GM19468 (cell line): ENCODE data around the gene SV2B.
"Not testable (repeated sequence)": the region's sequence is repeated elsewhere in the genome, so short reads cannot be mapped to it uniquely, and the experiment has no call there.

Source experiments
- ATAC-seq: cut with Tn5 transposase; IDR thresholded peaks from one replicate; pipeline ENCODE4 v1.9.1; 2021; ENCODE audit warnings: mild to moderate bottlenecking, moderate library complexity, moderate number of reproducible peaks; ENCODE audit not compliant: unreplicated experiment; ENCODE audit errors: extremely low read depth

Gene SV2B

DNA sequence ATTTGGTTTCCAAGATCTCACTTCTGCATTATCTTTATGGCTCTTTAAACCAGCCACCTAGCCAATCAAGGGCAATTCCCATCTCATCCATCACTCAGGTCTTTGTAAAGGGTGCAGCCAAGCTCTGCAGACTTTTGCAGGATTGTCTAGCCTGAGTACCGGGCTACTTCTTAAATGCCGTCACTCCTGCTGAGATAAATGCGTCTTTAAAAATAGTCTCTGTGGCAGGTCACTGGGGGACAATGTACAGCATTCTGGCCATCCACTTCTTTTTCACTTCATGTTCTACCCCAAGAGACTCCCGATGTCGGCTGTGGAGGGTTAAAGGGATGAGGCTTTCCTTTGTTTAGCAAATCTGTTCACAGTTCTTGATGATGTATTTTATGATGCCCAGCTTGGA is 194.7 kb downstream of the SV2B start:
- no peak for ATAC-seq

DNA sequence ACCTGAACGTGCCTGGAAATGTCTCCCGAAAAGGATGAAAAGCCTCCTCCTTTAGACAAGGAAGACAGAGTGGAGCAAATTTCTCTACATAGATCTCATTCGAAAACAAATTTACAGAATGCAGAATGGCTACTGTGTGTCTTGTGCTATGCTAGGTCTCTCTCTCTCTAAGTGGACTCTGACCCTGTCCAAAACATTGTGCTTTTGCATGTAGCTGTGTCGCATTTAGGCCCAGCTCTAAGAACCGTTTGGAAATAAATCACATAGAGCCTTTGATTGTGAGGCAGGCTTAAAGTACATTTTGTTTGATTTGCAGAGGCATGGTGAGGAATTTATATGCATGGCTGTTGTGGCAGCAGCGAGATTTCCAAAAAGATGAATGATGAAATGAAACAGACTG is 198.0 kb downstream of the SV2B start:
- ATAC-seq, result no peak

DNA sequence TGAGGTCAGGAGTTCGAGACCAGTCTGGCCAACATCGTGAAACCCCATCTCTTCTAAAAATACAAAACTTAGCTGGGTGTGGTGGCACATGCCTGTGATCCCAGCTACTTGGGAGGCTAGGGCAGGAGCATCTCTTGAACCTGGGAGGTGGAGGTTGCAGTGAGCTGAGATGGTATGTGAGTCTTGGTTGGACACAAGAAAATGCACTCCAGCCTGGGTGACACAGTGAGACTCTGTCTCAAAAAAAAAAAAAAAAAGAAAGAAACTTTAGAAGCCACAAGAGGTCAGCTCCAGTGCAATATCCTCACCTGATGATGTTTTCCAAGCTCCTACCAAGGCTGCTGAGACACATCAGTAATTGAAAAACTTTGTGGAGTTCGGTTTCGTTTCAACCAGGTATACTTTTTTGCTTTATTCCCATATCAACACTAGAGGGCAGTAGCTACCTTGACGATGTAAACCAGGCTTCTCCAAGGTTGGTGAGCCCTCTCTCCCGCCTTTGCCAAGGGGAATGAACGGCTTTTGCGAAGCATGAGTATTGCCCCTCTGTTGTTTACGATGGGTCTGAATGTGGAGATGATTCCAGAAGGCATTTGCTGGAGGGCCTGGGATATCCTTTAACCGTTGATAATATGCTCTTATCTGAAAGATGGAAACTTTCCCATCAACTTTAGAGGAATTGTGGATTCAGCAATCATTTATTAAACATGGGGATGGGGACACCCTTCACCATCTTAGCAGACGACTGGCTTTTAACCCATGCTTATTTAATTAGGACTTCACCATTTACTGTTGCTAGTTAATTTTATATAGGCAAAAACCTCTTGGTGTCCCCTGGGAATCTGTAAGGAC is 202.8 kb downstream of the SV2B start:
- no peak for ATAC-seq

DNA sequence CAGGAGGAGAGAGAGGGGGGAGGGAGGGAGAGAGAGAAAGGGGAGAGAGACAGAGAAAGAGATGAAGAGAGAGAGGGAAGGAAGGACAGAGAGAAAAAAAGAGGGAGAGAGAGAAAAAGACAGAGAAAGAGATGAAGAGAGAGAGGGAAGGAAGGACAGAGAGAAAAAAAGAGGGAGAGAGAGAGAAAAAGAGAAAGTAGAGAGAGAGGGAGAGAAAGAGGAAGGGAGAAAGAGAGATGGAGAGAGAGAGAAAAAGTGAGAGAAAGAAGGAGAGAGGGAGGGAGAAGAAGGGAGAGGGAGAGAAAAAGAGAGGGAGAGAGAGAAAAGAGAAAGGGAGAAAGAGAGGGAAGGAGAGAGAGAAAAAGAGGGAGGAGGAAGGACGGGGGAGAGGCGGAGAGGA is 204.2 kb downstream of the SV2B start:
- no peak for ATAC-seq

DNA sequence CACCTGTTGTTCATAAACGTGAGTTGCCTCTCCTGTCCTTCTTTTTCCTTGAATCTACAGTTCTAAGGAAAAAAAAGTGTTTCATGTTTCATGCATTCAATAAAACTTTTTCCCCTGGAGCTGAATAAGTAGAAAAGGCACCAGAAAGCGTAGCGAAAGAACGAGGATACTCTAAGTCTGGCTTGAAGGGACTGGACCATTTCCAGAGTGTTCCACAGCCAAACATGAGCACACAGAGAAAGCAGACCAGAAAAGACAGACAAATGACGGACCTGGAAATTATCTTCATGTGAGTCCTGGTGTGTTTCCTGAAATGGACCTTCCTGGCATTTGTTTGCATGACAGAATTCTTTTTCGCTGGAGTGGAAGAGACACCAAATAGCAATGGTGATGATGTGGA is 204.7 kb downstream of the SV2B start:
- no peak for ATAC-seq

DNA sequence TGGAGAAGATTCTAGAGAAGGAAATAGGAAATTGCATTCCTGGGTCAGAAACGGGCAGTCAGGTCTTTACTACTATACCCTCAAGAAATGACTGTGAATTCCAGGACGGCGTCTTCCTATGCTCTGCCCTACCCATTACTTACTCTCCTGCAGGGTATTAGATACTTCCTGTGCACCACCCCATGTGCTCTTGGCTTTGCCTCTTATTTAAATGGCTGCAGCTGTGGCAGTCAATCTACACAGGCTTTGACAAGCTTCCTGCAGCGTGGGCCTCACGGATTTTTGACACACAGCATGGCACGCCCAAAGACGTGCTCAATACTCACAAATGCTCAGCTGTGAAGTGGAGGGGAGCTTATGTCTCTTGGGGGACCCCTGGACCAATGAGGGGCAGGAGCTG is 206.1 kb downstream of the SV2B start:
- ATAC-seq, result no peak

DNA sequence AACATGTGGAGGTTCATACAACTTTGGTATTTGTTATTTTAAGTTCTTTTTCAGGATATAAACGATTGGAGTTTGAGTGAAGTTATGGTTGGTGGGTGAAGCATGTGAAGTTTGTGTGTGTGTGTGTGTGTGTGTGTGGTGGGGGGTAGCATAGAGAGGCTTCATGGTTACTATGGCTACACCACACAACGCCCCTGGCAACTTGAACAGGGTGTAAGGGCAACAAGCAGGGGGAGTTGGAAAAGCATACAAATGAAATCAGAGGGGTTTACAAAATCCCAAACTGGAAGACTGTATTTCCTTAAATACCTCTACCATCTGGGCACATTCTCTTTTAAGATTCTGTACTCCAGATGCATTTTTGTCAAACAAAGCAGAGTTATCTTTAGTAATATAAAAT is 207.5 kb downstream of the SV2B start:
- ATAC-seq, result no peak

DNA sequence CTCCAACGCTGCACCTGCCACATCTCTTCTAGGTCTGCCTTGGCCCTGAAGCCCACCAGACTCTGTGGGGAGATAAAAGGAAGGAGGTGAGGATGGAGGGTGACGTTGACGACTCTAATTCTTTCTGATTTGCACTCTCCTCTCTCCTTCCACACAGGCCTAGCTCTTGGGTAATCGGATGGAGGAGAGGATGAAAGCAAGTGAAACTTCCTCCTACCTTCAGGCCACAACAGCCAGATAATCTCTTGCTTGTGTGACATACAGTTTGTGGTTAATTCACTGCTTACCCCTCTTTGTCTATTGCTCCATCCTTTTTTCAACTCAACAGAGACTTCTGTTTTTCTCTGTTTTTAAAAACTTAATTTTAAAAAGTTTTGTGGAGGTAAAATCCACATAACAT is 208.1 kb downstream of the SV2B start:
- no peak for ATAC-seq

DNA sequence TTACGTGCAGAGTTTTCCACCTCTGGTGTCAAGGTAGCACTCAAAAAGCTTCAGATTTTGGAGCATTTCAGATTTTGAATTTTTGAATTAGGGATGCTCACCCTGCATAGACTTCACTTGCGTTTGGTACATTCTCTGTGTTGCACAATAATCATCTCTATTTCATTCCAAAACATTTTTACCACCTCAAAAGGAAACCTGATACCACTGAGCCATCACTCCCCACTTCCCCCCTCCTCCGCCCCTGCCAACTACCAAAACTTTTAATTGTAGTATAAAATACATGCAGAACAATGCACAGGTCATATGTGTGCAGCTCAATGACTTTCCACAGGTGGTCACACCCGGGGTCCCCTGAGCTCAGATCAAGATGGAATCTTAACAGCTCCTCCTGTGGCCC is 208.8 kb downstream of the SV2B start:
- ATAC-seq, result no peak

DNA sequence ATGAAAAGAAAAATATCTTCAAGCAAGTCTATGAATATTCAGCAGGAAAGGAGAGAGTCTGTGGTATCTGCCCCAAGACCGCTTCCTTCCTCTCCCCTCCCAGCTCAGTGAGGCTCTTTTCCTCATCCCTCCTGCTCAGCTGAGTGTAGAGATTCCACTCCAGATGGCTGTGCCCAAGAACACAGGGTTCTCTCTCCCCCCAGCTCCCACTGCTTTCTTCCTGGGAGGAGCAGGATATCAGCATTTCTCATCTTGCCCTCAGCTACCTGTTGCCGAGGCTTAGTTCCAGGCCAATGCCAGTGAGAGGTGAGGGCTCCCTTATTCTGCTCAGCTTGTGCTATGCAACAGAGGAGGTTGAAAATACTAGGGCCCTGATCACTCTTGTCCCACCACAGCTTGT is 211.9 kb downstream of the SV2B start:
- ATAC-seq, result no peak

DNA sequence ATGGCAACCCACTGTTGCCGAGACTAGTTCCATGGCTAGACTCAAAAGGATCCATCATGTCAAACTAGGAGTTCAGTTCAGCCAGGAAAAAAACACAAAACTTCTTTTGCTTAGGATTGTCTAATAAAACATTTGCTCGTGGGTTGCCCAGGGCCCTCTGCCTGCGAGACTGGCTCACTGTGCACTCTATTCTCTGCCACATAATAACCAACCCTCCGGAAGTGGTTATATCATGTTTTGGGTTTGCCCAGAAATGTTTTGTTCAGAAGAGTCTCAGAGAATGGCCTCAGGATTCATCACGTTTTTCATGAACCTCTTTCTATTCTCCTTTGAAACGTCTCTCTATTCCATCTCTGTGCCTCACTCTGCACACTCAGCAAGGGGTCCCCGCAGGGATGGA is 216.1 kb downstream of the SV2B start:
- ATAC-seq, result no peak

DNA sequence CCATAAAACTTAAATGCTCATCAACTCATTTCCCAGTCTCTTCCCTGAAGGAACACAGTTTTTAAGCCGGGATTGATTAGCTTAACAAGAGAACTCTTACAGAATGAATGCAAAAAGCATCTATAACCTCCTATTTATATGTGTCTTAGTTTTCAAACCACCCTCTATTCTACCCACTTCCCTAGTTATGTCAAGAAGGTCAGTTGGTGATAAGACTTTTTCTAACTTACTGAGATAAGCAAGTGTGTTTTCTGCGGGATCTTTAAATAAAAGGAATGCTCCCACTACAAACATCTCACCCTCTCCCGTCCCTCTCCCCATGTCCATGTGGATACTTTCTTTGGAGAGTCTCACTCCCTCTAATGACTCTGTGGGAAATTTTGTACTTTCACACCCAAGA is 218.5 kb downstream of the SV2B start:
- no peak for ATAC-seq

DNA sequence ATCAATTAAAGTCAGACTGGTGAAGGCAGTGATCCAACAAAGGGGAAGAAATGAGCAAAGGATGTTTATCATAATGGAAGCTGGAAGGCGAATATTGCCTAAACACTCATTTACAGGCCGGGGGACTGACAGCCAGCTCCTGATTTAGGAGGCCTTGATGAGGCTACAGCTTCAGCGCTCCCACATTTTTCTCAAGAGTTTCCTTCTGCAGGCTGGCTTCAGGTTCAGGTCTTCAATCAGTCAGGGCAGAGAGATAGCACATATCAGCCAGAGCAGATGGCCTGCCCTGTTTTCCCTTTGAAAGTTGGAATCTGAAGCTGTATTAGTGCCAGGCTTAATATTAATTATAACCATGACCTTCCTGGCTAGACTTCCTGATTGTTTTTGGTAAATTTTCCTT is 218.9 kb downstream of the SV2B start:
- no peak for ATAC-seq

DNA sequence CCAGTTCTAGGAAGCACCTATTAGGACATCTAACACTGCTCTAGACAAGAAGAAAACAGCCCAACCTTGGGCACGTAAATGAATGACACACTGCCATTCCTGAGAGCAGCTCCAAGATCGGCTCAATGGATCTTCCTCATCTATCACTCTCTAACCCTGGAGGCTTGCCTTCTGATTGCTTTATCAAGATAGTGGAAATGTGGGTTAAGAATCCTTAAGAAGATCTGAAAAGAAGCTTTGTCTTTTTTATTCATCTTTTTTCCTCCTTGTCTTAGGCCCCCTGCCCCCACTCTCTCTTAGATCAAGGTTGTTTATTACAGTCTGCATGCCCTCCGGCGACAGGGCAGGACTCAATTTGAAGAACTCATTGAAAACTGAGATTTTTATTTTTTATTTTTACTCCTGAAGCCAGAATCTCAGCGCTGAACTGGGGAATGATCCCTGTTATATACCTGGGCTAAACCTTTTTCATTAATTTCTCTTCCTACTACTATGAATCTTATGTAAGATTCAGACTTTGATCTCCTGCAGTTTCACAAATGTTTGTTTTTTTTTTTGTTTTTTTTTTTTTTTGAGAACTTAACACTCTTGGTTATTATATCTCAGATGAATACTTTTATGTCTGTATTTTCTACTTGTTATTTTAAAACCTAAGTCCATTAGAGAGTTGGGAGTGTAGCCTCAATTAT is 219.5 kb downstream of the SV2B start:
- no peak for ATAC-seq

DNA sequence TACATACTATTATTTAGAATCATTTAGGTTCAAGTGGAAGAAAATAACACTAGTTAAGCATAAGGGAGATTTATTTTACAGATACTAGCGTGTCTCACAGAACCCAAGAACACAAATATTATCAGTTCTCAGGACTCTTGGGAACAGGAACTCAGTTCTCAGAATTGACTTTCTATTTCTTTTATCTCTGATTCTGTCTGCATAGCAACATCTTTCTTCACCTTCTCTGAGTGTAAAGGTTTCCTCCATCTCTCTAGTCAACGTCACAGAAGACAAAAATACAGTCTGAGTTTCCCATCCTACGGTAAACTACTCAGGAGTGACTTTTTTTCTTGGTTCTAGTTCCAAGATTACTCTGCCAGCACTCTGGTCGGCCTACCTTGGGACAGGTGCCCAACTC is 220.0 kb downstream of the SV2B start:
- no peak for ATAC-seq

DNA sequence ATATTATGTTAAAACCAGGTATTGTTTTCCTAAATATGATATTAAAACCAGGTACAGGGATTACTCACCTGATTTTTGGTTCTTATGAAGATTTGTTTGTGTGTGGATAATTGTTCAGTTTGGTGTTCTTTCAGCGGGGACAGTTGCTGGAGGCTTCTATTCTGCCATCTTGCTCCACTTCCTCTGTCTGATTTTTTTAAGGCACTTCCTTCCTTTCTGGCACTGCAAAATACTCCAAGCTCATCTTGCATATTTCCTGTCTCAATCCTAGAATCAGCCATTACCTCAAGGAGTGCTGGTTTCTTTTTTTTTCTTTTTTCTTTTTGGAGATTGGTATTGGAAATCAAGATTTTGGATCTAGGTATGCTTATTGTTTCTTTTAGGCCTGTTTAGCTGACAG is 229.9 kb downstream of the SV2B start:
- no peak for ATAC-seq

DNA sequence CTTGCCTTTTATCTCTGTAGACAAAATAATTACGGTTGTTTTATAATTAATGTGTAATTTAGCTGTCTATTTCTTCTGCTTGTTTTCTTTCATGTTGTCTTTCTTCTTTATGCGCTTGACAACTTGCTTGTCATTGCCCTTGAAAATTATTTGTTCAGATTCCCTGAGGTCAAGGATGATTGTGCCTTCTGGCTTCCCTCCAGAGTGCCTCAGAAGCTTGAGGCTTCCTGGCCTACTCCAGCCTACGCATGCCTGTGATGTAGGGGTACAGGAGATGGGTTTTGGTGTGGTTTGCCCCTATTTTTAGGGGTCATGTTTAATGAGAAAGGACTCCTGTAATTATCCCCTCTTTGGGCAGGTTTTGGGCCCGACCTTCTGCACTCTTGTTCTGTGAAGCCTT is 231.5 kb downstream of the SV2B start:
- ATAC-seq, result no peak

DNA sequence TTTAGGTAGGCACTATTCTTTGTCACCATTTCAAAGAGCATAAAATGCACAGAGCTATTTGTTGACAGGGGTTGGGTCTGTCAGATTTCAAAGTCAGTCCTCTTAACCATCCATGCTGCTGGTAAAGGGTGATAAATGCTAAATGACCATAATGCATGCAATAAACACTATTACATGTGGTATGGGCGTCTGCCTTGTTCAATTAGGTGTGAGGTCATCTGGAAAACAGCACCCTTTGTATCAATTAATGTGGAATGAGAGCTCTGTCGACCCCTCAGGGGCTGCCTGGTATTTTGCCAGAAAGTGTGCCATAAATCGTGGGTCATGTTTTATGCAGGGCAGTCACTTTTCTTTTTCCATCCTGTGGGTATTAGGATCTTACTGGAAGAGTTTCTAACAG is 235.6 kb downstream of the SV2B start:
- ATAC-seq, result no peak

DNA sequence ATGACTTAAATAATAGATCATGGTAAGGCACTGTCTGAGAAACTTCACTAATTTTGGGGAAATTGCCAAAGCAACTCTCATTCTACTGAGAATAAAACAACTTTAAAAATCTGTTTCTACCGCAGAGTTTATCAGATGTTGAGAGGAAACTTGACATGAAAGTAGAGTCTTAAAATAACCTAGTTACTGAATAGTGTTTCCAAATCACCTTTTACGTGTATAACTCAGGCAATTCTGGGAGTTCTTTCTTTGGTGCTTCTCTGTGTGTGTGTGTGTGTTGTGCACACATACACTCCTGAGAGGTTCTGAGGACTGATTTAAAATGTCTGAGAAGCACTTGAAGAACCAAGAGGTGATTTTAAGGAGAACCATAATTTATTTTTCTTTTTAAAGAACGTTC is 236.6 kb downstream of the SV2B start:
- ATAC-seq, result no peak

DNA sequence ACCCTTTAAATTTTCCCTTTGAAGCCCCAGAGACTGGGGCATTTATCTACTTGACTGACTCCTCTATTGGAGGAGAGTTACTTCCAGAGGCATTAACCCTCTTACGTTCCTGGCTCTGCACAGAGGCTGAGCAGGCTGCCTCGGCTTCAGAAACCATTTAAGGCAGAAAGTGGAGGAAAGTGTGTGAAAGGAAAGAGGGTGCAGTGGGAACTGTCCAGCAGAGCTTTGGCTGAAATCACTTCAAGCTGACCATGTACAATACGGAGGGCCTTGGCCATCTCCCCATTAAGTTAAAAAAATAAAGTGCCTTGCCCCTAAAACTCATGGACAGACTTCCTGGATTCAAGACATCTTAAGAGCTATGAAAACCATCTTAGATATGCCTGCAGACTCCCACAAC is 238.7 kb downstream of the SV2B start:
- ATAC-seq, result no peak

DNA sequence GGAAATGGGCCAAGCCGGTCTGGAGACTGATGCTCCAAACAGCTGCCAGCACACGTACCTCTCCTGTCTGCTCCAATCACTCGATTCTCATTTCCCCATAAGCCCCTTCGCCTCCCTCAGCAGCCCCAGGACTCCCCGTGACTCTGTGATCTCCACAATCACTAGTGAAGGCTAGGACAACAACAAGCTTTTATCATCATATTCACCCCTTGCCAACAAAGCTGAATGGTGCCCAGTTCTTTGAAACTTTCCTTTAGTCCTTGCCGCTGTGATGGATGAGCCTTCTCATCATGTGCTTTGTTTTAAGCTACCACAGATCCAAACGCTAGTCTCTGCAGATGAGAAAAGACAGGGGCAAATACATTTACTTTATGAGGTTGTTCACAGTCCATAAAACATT is 242.0 kb downstream of the SV2B start:
- ATAC-seq, result no peak

DNA sequence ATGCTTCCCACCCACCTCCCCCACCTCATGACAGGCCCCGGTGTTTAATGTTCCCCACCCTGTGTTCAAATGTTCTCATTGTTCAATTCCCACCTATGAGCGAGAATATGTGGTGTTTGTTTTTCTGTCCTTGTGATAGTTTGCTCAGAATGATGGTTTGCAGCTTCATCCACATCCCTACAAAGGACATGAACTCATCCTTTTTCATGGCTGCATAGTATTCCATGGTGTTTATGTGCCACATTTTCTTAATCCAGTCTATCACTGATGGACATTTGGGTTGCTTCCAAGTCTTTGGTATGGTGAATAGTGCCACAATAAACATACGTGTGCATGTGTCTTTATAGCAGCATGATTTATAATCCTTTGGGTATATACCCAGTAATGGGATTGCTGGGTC is 244.9 kb downstream of the SV2B start:
- not testable (repeated sequence) for ATAC-seq
